PFSK-1 (cell line): ENCODE measurements around the gene IPCEF1.

Experiments used
- FOXP2 ChIP-seq: optimal IDR thresholded peaks from 2 replicates; pipeline ENCODE3; 2011; ENCODE audit warnings: borderline replicate concordance, control low read depth, inconsistent platforms; ENCODE audit not compliant: insufficient read depth; ENCODE audit errors: extremely low read length, extremely low read depth
- POLR2AphosphoS5 ChIP-seq: IDR thresholded peaks from 2 replicates; pipeline ENCODE4 v1.6.1; 2012; ENCODE audit warnings: low read depth, mild to moderate bottlenecking, control low read depth, low read length, moderate library complexity
- REST ChIP-seq, 2 experiments: IDR thresholded peaks; 2 replicates each; pipeline versions ENCODE4 v1.6.1 to v1.8.0; 2011 to 2012; ENCODE audit warnings: low read depth in 2 of 2, low read length in 2 of 2, control low read depth in 1 of 2, inconsistent platforms in 1 of 2, mild to moderate bottlenecking in 1 of 2, moderate library complexity in 1 of 2; ENCODE audit not compliant: insufficient read depth in 1 of 2
- SIN3A ChIP-seq: IDR thresholded peaks from 2 replicates; pipeline ENCODE4 v1.6.1; 2012; ENCODE audit warnings: mild to moderate bottlenecking, low read length, moderate library complexity, borderline replicate concordance; ENCODE audit not compliant: insufficient read depth
- TAF1 ChIP-seq: IDR thresholded peaks from 2 replicates; pipeline ENCODE4 v1.6.1; 2012; ENCODE audit warnings: low read length, control low read depth, borderline replicate concordance; ENCODE audit not compliant: insufficient read depth

IPCEF1 gene

DNA sequence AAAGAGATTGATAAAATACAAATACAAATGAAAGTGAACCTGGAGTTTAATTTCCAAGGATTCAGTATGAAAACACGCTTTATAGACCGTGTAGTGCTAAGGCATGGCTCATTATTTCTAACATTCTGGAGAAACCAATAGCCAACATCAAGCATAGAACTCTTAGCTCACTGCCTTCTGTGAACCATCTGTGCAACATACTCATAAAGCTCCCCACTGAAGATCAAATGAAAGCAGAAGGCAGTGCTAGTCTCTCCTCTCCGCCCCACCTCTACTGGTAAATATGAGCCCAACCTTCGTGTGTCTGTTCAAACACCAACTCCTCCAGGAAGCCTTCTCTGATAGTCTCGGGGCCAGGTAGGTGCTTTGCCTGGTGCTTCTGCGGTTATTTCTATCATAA, 153.6 kb downstream of the IPCEF1 start:
- TF ChIP-seq SIN3A (no peak), REST (IDR thresholded peaks at IDR 0.05; ENCODE audit: insufficient read depth in 1 of 2, low read depth in 2 of 2, low read length in 2 of 2) (no peak), POLR2AphosphoS5 (no peak), FOXP2 (no peak), TAF1 (no peak)

DNA sequence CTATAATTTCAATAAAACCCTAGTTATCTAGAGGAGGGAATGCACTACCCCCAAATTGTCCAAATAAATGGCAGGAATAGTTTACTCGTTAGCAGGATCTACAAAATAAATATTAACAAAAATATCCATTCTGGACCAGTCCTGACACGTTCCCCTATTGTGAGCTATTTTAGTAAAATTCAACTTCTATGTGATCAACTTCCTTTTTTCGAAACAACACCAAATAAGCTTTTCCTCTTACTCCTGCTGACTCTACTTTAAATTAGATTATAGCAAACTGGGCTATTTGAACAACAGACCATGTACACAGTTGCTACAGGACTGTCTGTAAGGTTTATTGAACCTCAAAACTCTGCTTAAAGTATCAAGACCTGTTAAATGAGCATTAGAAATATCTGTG, 154.3 kb downstream of the IPCEF1 start:
- TF ChIP-seq SIN3A: no peak
- TF ChIP-seq FOXP2: no peak
- no peak for TF ChIP-seq POLR2AphosphoS5
- no peak for TF ChIP-seq TAF1
- no peak for TF ChIP-seq REST (IDR thresholded peaks at IDR 0.05; ENCODE audit: insufficient read depth in 1 of 2, low read depth in 2 of 2, low read length in 2 of 2)

- no peak for TF ChIP-seq POLR2AphosphoS5
- TF ChIP-seq REST (IDR thresholded peaks at IDR 0.05; ENCODE audit: insufficient read depth in 1 of 2, low read depth in 2 of 2, low read length in 2 of 2): no peak
- TF ChIP-seq SIN3A: no peak
- no peak for TF ChIP-seq TAF1
- no peak for TF ChIP-seq FOXP2
Measured at GRCh38 chr6:154197196-154197860, 159.3 kb downstream of the IPCEF1 start.

GRCh38 chr6:154196333-154196885, 160.2 kb downstream of the IPCEF1 start:
- no peak for TF ChIP-seq TAF1
- no peak for TF ChIP-seq REST (IDR thresholded peaks at IDR 0.05; ENCODE audit: insufficient read depth in 1 of 2, low read depth in 2 of 2, low read length in 2 of 2)
- no peak for TF ChIP-seq POLR2AphosphoS5
- TF ChIP-seq SIN3A: no peak
- no peak for TF ChIP-seq FOXP2

DNA sequence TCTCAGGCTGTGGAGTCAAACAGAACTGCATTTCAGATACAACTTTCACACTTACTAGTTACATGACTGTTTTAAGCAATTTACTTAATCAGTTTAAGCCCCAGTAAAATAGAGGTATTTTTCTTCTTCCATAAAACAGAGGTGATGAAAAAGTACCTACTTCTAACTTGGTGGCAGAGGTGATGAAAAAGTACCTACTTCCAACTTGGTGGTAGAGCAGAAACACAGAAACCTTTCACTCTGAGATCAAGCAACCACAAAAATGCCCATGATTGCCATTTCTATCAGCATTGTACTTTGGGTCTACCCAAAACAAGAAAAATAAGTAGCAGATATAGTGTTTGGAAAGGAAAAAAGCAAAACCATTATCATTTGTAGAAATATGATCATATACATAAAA, 168.9 kb downstream of the IPCEF1 start:
- TF ChIP-seq POLR2AphosphoS5 (no peak), REST (IDR thresholded peaks at IDR 0.05; ENCODE audit: insufficient read depth in 1 of 2, low read depth in 2 of 2, low read length in 2 of 2) (no peak), TAF1 (no peak), SIN3A (no peak), FOXP2 (no peak)
